GOT3 (cell line): ENCODE data around the gene KRT38.

Experiments
- DNase-seq: peaks from one replicate; lab custom pipeline; 2025; ENCODE audit warnings: mixed read lengths; lab: John Stamatoyannopoulos, UW

The KRT38 gene

DNA sequence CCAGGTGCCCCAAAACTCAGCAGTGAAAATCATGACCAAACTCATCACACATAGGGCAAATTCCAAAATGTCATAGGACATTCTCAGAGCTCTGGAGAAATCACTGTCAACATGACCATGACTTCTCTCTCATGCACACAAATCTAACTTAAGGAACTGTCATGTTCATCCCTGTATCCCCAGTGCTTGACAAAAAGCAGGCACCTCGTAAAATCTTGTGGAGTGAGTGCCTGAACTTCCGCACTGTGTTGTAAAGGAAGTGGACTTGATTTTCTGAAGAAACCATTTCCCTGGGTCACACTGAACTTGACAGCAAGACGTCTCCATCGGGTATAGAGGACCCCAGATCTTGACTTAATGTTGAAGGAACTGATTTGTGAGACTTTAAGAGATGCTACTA is 19.2 kb downstream of the KRT38 start:
- no peak for DNase-seq

DNA sequence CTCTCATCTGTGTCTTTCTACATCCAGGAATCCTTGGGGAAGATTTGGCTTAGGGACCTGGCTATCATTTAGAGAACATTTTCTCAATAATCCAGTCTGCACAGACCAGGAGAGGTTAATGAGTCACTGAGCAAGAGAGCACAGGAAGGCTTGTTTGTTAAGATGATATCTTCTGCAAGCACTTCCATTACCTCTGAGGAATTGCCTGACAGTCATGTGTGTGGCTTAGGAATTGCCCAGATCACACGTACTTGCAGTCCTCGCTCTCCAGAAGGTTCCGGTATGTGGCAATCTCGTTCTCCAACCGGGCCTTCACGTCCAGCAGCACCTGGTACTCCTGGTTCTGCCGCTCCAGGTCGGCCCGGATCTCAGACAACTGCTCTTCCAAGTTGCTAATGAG is 19.7 kb downstream of the KRT38 start:
- no peak for DNase-seq

DNA sequence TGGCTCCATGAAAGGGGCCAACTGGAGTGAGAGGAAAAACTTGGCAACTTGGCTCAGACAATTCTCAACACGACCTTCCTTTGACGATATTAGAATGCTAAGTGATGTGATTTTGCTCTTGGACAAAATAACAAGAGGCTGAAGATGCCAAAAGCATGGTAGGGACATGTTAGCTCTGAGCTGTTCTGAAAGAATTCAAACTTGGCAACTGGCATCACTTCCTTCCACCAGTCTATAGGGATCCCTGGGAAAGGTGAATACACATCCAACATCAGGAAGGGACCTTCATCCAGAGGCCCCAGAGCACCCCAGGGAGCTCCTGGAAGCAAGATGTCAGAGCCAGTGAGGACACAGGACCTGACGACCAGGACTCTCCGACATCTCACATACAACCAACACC is 20.6 kb downstream of the KRT38 start:
- no peak for DNase-seq

DNA sequence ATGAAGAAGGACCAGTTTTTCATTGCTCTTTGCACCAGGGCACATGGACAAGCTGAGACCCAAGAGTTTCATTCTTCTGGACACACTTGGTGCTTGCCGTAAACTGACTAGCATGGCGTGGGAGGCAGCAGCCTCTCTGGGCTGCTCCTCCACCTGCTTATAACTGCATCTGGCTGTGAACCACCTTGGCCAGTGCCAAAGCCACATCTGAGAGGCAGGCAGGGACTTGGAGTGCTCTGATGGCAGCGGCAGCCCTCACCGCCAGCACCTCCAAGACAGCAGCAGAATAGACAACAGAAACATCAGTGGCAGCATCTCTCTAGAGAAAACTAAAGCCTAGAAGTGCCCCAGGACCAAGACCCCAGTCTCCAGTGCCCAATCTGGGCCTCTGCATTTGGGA is 21.1 kb downstream of the KRT38 start:
- DNase-seq: no peak

DNA sequence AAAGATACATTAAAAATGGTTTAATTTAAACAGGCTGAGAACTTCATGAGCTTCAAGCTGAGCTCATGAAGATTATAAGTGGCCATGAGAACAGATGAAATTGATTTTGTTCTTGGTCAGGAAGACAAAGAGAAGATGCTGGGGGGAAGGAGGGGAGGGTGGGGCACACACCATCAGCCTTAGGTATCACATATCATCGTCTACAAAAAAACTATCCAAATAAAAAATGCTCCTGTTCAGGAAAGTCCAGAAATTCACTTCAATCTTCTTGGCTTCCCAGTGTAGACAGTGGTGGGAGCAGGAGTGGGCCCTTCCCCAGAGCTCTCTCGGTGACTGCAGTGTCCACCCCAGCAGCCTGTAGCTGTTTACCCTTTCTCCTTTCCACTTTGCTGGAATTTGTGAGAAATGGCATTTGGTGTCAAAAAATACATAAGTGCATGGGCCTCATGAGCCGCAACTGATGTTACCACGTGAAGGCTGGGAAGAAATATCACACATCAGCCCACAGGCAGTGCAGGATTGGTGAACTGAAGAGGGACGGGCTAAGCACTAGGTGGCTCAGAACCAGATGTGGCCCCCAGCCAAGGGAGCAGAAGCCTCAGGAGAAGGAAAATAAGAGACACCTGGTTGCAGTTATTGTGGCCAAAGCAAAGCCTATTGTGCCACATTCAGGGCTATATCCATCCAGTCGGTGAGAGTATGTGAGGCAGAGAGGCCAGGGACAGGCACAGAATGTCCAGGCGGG is 22.5 kb downstream of the KRT38 start:
- DNase-seq: no peak

DNA sequence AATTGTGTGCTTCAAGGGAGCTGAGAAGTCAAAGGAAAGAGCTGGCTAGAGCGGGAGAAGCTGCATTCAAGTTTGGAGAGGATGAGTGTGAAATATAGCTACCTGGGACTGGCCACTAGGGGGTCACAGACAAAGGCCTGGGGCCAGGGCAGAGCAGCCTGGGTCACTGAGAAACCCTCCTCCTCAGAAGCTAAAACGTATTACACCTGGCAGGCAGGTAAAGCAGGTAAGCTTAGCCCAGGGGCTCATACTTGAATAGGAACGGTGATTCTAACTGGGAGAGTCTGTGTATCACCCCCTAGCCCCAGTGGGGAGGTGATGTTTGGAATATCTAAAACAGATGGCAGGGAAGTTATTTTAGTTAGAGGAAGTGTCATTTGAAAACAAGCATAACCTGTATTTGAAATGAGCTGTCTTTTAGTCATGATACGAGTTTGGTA is 23.2 kb downstream of the KRT38 start:
- DNase-seq: no peak

DNA sequence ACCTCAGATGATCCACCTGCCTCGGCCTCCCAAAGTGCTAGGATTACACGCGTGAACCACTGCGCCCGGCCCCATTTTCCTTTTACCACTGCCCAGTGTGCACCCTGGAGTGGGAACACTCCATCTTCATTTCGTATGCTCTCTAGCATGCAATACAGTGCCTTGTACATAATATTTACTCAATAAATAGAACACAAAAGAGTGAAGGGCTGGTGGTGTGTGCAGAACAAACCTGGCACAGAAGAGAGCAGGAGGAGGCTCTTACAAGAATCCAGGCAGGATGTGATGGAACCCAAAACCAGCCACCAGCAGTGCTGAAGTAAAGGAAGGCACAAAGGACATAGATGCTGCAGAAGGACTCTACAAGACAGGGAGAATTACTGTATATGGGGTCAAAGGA is 23.7 kb downstream of the KRT38 start:
- DNase-seq: no peak

DNA sequence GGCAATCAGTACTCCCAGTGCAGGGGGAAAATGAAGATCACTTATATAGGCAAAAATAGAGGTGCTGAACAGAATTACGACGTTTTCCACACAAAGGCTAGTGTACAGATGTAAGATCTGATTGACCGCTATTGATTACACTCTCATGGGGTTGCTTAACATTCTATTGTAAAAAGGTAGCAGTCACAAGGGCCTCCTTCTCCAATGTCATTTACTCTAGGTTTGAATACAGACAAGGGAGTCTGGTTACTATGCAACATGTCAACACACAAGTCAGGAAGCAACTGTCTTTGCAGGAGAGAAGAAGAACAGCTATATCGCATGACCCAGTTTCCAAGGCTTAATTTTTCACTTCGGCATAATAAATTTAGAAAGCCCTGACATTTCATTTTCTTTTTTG is 24.3 kb downstream of the KRT38 start:
- DNase-seq: no peak

DNA sequence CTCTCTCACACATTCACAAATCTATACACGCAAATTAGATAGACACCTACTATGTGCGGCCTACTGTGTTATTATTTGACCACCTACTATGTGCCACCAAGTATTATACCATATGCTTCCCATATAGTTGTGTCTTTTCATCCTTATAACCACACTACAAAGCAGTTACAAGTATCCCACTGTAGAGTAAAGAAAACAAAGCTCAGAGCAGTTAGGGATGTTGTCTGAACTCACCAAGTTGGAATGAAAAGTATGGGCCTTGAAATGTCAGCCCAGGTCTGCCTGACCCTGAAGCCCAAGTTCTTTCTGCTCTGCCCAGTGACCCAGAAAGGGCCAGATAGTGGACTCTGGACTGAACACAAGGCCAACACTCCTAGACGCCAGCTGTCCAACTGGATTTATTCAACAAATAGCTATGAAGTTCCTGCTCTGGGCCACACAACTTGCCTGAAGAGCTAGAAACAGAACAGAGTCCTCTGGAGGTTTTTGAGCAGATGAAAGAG is 24.9 kb downstream of the KRT38 start:
- no peak for DNase-seq

DNA sequence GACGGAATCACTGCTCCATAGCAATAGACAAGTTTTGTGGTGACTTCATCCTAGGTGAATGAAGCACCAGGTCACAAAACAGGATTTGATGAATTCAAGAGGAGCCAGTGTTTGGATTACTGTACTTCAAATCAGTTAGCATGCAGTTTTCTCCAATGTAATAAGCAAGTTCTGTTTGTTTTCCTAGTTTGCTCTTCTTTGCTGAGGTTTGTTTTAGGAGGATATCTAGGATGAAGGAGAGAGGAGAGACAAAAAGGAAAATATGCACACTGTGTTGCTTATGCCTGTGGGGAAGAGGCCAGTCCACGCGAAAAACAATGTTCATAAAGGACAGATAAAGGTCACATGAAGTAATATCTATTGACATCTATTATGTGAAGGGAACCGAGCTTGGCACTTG is 25.4 kb downstream of the KRT38 start:
- DNase-seq: no peak

DNA sequence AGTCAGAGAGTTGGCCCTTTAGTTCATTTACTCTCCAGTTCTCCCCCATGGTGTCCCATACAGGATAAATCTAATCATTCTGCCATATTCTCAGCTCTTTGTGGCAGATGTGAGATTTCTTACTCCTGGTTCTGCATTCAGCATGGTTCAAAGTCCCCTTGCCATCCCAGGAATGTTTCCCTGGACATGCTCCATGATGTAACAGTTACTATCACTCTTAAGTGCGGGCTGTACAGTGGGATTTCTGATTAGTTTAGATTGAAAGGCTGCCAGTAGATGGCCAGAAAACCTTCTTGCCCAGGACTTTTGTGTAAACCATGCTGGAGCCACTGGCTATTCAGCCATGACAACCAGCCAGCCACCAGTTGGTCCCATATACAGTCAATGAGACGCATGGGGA is 26.8 kb downstream of the KRT38 start:
- DNase-seq: no peak

DNA sequence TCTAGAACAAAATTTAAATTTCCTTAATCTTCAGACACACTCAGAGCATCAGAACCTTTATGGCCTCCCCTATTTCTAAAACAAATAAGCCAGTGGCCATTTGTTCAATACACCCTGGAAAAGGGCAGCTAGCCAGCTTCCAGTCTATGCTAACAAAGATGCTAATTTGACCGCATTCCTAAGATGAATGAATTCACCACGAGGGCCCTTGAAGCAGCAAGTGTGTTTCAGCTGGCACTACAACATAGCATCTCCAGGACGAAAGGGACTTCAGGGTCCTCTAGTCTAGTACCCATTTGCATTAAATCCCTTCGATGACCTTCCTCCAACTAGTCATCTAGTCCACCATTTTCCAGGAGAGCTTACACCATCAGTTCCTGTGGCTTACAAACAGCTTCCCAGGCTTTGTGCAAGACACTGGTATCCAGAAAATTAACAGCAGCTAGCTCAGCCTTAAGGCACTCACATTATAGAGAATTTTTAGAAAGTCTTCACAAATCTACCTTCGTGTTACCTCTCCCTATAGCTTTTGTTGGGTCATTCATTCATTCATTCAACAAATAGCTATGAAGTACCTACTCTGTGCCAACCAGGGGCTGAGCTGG is 27.3 kb downstream of the KRT38 start:
- DNase-seq: no peak

DNA sequence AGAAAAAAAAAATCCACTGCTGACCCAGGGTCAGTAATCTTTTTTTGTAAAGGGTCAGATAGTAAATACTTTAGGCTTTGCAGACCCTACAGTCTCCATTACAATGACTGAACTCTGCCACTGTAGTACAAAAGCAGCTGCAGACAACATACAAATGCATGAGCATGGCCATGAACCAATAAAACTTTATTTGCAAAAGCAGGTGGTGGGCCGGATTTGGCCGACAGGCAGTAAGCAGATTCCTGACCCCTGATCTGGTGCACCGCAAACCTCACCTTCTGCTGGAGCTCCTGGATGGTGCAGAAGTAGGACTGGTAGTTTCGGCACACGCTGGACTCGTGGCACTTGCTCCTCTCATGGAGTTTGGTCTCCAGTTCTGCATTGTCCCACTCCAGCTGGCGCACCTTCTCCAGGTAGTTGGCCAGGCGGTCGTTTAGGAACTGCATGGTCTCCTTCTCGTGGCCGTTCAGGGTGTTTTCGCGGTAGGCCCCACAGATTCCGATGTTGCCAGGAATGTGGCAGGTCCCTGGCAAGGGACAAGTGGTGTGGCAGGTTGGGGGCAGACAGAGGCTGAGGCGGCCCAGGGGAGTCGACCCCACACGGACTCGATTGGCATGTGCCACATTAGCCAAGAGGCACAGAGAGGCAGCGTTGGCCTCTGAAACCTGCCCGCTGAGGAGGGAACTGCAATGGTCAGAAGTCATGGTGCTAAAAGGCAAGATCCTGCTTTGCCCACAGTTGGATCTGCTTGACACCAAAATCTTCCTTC is 29.5 kb downstream of the KRT38 start:
- DNase-seq: no peak

DNA sequence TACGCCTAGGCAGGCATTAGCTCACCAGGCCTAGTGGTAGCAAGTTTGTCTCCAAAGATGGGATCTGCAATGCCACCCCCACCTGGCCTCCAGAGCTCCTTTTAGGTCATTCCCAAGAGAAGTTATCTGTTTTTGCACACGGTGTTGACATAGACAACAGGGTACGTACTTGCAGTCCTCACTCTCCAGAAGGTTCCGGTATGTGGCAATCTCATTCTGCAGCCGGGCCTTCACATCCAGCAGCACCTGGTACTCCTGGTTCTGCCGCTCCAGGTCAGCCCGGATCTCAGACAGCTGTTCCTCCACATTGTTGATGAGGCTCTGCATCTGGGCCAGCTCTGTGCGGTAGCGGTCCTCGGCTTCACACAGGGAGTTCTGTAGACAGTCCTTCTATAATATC is 33.6 kb downstream of the KRT38 start:
- DNase-seq: no peak

DNA sequence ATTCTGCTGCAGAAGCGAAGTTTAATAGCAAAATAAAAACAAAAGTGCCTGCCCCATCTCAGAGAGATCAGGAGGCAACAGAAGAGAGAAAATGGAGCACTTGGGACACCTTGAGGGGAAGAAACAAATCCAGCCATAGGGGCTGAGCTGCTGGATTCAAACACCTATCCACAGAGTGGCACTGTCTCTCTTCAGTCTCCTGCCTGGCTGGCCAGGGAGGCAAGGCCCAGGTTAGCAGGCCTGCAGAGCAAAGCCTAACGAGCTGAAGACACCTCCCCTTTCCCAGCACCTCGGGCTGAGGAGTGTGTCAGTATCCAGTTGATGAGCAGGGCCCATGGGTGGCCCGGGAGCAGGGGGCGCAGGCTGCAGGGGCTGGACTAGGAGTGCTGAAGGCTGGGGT is 34.6 kb downstream of the KRT38 start:
- no peak for DNase-seq

DNA sequence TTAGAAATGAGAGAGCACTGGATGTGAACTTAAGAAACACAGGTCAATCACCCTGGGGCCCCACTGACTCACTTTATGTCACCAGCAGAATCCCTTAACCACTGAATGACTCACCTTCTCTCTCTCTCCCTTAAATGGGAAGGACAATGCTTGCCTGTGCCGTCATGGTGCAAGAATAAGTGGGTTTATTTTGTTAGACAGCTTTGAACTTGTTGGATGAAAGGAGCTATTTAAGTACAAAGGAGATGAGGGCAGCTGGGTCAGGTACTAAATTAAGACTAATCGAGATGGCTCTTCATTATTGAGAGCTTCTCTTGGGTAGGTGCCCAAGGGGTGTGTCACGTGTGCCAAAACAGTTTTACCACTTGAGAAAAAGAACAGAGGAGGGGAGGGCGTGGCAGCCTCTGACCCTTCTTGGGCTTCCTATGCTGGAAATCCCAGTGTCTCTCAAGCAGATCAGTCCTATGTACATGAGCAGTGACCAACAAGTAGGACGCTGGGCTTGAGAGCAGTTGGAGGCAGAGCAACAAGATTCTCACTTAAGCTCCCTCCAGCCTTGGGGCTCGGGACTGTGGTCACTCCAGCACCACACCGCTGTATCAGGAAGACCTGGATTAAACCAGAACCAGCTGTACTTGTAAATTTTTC is 36.6 kb downstream of the KRT38 start:
- DNase-seq: peak; percentile 39

DNA sequence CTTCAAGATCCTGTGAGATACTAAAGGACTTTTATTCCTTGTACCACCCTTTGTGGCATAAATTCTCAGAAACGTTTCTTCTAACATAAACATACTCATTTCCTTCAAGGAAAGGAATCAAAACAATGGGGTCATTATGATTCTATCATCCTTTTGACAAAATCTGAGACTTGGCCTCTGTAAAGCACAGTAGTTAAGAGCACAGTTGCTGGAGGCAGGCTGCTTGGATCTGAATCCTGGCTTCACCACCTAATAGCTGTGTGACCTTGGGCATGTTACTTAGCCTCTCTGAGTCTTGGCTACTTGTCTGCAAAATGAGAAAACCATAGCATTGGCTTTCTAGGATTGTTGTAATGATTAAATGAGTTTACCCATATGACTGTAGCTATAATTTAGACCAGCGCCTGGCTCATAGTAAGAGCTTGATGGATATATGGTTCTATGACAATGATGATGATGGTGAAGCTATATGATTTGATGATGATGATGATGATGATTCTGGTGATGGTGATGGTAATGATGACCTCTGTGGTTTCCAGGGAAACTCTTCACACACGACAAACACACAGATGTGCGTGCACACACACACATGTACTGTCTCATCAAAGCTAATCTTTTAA is 37.3 kb downstream of the KRT38 start:
- DNase-seq: no peak

DNA sequence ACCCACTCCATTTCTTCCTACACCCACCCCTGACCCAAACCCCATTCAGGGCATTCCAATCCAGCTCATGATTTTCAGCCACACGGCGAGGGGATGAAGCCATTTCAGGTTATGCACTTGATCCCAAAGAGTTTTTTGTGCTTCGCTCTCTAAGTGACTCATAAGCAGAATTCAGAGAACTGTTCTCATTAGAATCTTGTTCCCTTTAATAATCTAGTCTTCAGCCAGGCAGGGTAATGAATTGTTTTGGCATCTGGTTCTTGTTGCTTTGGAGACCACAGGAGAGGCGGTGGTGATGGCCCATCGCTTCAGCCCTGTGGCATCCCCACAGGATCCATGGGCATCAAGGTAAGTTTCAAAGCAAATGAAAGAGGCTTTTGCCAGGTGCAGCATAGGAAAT is 38.6 kb downstream of the KRT38 start:
- no peak for DNase-seq

DNA sequence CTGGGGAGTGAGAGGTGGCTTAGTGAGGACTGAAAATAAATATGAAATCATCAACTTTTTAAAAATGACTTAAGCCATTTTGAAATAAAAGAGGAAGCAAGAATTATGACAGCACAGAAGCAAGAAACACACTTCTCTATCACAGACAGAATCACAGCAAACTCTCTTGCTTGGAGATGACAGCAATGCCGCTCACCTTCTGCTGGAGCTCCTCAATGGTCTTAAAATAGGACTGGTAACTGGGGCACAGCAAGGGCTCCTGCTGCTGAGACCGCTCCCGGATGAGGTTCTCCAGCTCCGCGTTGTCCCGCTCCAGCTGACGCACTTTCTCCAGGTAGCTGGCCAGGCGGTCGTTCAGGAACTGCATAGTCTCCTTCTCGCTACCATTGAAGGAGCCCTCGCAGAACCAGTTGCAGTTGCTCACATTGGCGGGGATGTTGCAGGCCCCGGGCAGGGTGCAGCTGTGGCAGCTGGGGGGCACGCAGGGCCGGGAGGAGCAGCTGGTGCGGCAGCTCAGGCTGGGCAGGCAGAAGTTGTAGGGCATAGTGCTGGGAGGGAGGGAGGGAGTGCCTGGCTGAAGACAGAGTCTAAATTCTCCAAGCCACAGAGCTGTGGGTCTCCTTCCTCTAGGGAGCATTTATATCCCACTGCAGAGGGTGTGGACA is 43.7 kb downstream of the KRT38 start, which contains the start of gene KRT31:
Gene KRT31, minus strand, starts transcription at position 613 of the 665 bp plus-strand sequence. Its CDS starts 69 bp downstream, at position 544.
- no peak for DNase-seq

DNA sequence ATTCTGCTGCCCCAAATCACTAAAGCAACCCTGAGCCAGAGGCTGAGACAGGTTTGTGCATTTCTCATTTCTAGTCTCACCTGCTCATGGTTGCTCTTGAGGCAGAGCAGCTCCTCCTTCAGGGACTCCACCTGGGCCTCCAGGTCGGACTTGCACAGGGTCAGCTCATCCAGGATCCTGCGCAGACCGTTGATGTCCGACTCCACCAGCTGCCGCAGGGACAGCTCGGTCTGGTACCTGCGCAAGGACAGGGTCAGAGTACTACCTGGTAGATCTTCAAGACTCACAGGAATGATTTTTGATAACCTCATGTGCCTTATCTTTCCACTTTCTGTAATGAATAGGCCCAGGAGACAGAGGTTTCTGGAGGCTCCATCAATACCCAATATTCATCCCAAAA is 44.4 kb downstream of the KRT38 start:
- no peak for DNase-seq

DNA sequence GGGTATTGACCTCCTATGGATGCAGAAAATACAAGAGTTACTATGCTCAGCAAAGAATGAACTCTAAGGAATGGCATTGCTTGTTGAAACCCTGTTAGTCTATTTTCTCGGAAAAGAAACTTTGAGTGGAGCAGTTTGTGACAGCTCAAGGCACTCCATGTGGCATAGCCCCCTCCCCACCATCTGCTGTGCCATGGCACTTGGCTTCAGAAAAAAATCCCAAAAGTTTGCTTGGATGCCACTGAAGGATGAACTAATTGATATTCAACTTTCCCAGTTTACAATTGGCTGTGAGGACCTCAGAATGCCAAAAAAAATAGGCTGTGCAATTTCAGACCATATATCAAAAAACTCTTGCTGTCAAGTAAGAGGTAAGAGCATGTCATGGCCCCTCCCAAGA is 45.2 kb downstream of the KRT38 start:
- DNase-seq: no peak
